ENCODE results near the gene TRIP4. TPM values are rescaled to one million over a fixed set of nuclear protein-coding genes. Genes with fewer than 3 reads are reported as not detected.

The TRIP4 gene
- polyA plus RNA-seq, 1 donor from 2014 or later = 20.8 TPM

GRCh38 chr15:64483749-64484148, 96.1 kb downstream of the TRIP4 start:
- H3K9me2 ChIP-seq (ENCODE audit: insufficient read depth, low read length) = no peaks in the 10 kb centered on the region
- H3K9ac ChIP-seq (ENCODE audit: low read length) = no peak overlapping the region
- peaks cover 51% of the 10 kb centered on the region for H3K79me2 ChIP-seq (replicated peaks; ENCODE audit: insufficient read depth, low read length)
- peaks cover 4% of the 10 kb centered on the region for H4K20me1 ChIP-seq (ENCODE audit: insufficient read depth)
- H3K27me3 ChIP-seq (ENCODE audit: insufficient read depth, low read depth, low read length) = no peaks in the 10 kb centered on the region
- H3K4me2 ChIP-seq (ENCODE audit: low read length) = no peak overlapping the region
- no peak overlapping the region for H3K4me3 ChIP-seq (ENCODE audit: low read length)
- H2AFZ ChIP-seq (ENCODE audit: low read depth, low read length) = no peak overlapping the region
- H3F3A ChIP-seq (ENCODE audit: insufficient read depth, low read length, poor library complexity, severe bottlenecking) = no peaks in the 10 kb centered on the region
- H3K9me3 ChIP-seq (ENCODE audit: low read length) = no peaks in the 10 kb centered on the region
- TF ChIP-seq MXI1 (conservative IDR thresholded peaks at IDR 0.05; ENCODE audit: poor library complexity, severe bottlenecking) (no peak), SMC3 (conservative IDR thresholded peaks at IDR 0.05; ENCODE audit: poor library complexity) (no peak), POLR2AphosphoS5 (IDR thresholded peaks at IDR 0.05) (no peak), CTCF (IDR thresholded peaks at IDR 0.05; ENCODE audit: poor library complexity, severe bottlenecking) (no peak)
- H3K36me3 ChIP-seq (ENCODE audit: insufficient read depth, low read length) = no peaks in the 10 kb centered on the region
- no peak overlapping the region for H3K27ac ChIP-seq (ENCODE audit: low read length)

- peaks cover 4% of the 10 kb centered on the region for H4K20me1 ChIP-seq (ENCODE audit: insufficient read depth)
- no peak overlapping the region for H3K4me2 ChIP-seq (ENCODE audit: low read length)
- no peak overlapping the region for H3K27ac ChIP-seq (ENCODE audit: low read length)
- H3K36me3 ChIP-seq (ENCODE audit: insufficient read depth, low read length) = no peaks in the 10 kb centered on the region
- peaks cover 54% of the 10 kb centered on the region for H3K79me2 ChIP-seq (replicated peaks; ENCODE audit: insufficient read depth, low read length)
- no peak overlapping the region for H3K9ac ChIP-seq (ENCODE audit: low read length)
- H3K9me2 ChIP-seq (ENCODE audit: insufficient read depth, low read length) = no peaks in the 10 kb centered on the region
- H3F3A ChIP-seq (ENCODE audit: insufficient read depth, low read length, poor library complexity, severe bottlenecking) = no peaks in the 10 kb centered on the region
- H2AFZ ChIP-seq (ENCODE audit: low read depth, low read length) = no peak overlapping the region
- H3K4me3 ChIP-seq (ENCODE audit: low read length) = no peak overlapping the region
- H3K9me3 ChIP-seq (ENCODE audit: low read length) = no peaks in the 10 kb centered on the region
- TF ChIP-seq SMC3 (conservative IDR thresholded peaks at IDR 0.05; ENCODE audit: poor library complexity) (no peak), REST (IDR thresholded peaks at IDR 0.05; ENCODE audit: borderline replicate concordance) (no peak)
- no peaks in the 10 kb centered on the region for H3K27me3 ChIP-seq (ENCODE audit: insufficient read depth, low read depth, low read length)
These were observed 98.2 kb downstream of the TRIP4 start for GRCh38 chr15:64485796-64486195.

- Histone ChIP-seq H3K79me2 (replicated peaks; ENCODE audit: insufficient read depth, low read length) (peaks cover 64% of the 10 kb centered on the region), H3K36me3 (ENCODE audit: insufficient read depth, low read length) (no peaks in the 10 kb centered on the region), H3K4me2 (ENCODE audit: low read length) (no peak overlapping the region), H2AFZ (ENCODE audit: low read depth, low read length) (no peak overlapping the region), H3K9ac (ENCODE audit: low read length) (no peak overlapping the region), H3F3A (ENCODE audit: insufficient read depth, low read length, poor library complexity, severe bottlenecking) (no peaks in the 10 kb centered on the region), H3K9me2 (ENCODE audit: insufficient read depth, low read length) (no peaks in the 10 kb centered on the region), H4K20me1 (ENCODE audit: insufficient read depth) (no peaks in the 10 kb centered on the region), H3K27ac (ENCODE audit: low read length) (no peak overlapping the region), H3K4me3 (ENCODE audit: low read length) (no peak overlapping the region), H3K9me3 (ENCODE audit: low read length) (no peaks in the 10 kb centered on the region), H3K27me3 (ENCODE audit: insufficient read depth, low read depth, low read length) (no peaks in the 10 kb centered on the region)
- TF ChIP-seq POLR2AphosphoS5 (IDR thresholded peaks at IDR 0.05) = no peak
These were observed 103.1 kb downstream of the TRIP4 start for GRCh38 chr15:64490598-64491259.
